CD4-positive, alpha-beta memory T cell (primary cell): ENCODE measurements around the gene TRIM17. TPM values are rescaled to one million over a fixed set of nuclear protein-coding genes. Genes with fewer than 3 reads are reported as not detected.
A peak's percentile ranks its signal among the peaks of the same experiment; 100 is the strongest.

Experiments used
- CTCF ChIA-PET: fragments of 350-600 bp; sonication (Branson Sonifier 250); formaldehyde crosslinking; loops from one replicate; lab custom pipeline; 2021; ENCODE audit warnings: inconsistent platforms; ENCODE audit not compliant: partially characterized antibody; lab: Charles Lee
- POLR2A ChIA-PET: fragments of 350-600 bp; sonication (Branson Sonifier 250); formaldehyde crosslinking; loops from one replicate; lab custom pipeline; 2021; ENCODE audit not compliant: partially characterized antibody; lab: Charles Lee
- DNase-seq, 5 donors: peaks; one replicate each; pipeline versions ENCODE4 v3.0.0 to v3.0.0-alpha.2; 2020 to 2022; ENCODE audit warnings: mixed read lengths in 1 of 5
- H3K27ac ChIP-seq: one replicate; pipeline ENCODE4 v1.7.0; 2013; ENCODE audit warnings: low read depth, low read length
- H3K27me3 ChIP-seq: 2 replicates; pipeline ENCODE4 v1.7.0; 2013; ENCODE audit warnings: mild to moderate bottlenecking, low read length, moderate library complexity; ENCODE audit not compliant: insufficient read depth
- H3K36me3 ChIP-seq: 2 replicates; pipeline ENCODE4 v1.7.0; 2013; ENCODE audit warnings: mild to moderate bottlenecking, low read length, moderate library complexity; ENCODE audit not compliant: insufficient read depth
- H3K4me1 ChIP-seq: 2 replicates; pipeline ENCODE4 v1.7.0; 2013; ENCODE audit warnings: mild to moderate bottlenecking, low read length, moderate library complexity; ENCODE audit not compliant: insufficient read depth
- H3K4me3 ChIP-seq, 2 donors: one replicate each; pipeline ENCODE4 v1.7.0; 2013; ENCODE audit warnings: low read length in 2 of 2, mild to moderate bottlenecking in 1 of 2
- H3K9me3 ChIP-seq, 2 donors: one replicate each; pipeline ENCODE4 v1.7.0; 2013; ENCODE audit warnings: low read length in 2 of 2, control low read depth in 1 of 2; ENCODE audit not compliant: control insufficient read depth in 1 of 2
- H3K27ac Mint-ChIP-seq, 7 donors: one replicate each; pipeline ENCODE4 v1.8.0; 2020 to 2021; ENCODE audit warnings: mixed read lengths in 7 of 7, mild to moderate bottlenecking in 6 of 7, inconsistent platforms in 3 of 7, moderate library complexity in 3 of 7
- H3K27me3 Mint-ChIP-seq, 2 donors: one replicate each; pipeline ENCODE4 v1.8.0; 2020 to 2021; ENCODE audit warnings: mixed read lengths in 2 of 2
- H3K36me3 Mint-ChIP-seq, 2 donors: one replicate each; pipeline ENCODE4 v1.8.0; 2020 to 2021; ENCODE audit warnings: mixed read lengths in 2 of 2, inconsistent platforms in 1 of 2, mild to moderate bottlenecking in 1 of 2
- H3K4me1 Mint-ChIP-seq, 4 donors: one replicate each; pipeline ENCODE4 v1.8.0; 2020 to 2021; ENCODE audit warnings: mixed read lengths in 4 of 4, mild to moderate bottlenecking in 1 of 4
- H3K4me3 Mint-ChIP-seq, 8 donors: one replicate each; pipeline ENCODE4 v1.8.0; 2020 to 2021; ENCODE audit warnings: mixed read lengths in 8 of 8, mild to moderate bottlenecking in 7 of 8, moderate library complexity in 6 of 8, inconsistent platforms in 3 of 8
- H3K9me3 Mint-ChIP-seq, 8 donors: one replicate each; pipeline ENCODE4 v1.8.0; 2020 to 2021; ENCODE audit warnings: mixed read lengths in 8 of 8, mild to moderate bottlenecking in 5 of 8, inconsistent platforms in 3 of 8, moderate library complexity in 1 of 8
- intact Hi-C: fragments of 100-400 bp; cut with micrococcal nuclease; formaldehyde crosslinking; loops from one replicate; pipeline ENCODE4 v1.15.1; 2023
- polyA plus RNA-seq, 2 donors: library from polyadenylated mRNA; unstranded; fragments of 300-500 nt; fragmentation: Illumina TruSeq; gene quantifications; one replicate each; pipeline ENCODE4 v1.2.3, GENCODE V29; 2021
- total RNA-seq, 2 experiments: library from RNA; stranded (reverse); gene quantifications; one replicate each; pipeline ENCODE4 v1.2.3, GENCODE V29; 2021

Gene TRIM17
- total and polyA plus RNA-seq, 4 experiments from 2014 or later = 0.25 to 0.76 (median 0.69) TPM; not detected in 1

DNA sequence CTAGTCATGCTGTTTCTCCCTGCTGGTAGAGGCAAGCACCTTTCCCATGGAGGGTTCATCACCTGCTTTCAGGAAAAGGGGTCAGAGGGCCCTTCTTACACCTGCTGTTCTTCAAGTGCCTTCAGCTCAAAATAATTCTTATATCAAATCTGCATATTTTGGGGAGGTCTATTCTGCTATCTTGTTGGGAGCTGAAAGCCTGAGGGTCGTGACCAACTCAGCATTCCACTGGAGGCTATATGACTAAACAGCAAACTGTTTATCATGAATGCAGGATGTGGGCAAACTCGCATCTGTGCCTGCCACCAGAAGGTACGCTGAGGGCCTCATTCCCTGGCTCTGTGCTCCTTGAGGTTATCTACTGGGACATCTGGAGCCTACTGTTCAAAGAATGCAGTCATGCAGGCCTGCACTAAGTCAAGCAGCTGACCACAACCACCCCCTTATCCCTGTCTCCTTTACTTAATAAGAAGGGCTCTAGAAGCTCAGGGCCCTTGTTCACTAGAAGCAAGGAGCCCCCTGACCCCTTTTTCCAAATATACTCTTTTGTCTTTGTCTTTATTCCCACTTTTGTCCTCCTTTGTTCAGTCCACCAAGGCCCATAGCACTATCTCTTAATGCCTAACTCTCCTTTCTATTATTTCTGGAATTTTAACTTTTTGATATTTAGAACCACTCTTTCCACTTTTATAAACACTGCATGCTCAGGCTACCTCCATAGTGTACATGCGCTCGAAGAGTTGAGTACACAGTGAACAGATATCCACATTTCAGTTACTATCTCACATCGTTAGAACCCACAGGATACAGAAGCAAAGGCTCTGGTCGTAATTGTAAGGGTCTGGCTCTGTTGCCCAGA is 4.5 kb upstream of the TRIM17 start:
- Histone ChIP-seq H3K27me3 (no peaks in the 10 kb centered on the region), H3K27ac (no peak overlapping the region), H3K9me3 (no peaks in the 10 kb centered on the region), H3K36me3 (no peaks in the 10 kb centered on the region), H3K4me1 (peaks cover 10% of the 10 kb centered on the region), H3K4me3 (no peak overlapping the region)
- CTCF ChIA-PET = no interaction called here
- H3K9me3 Mint-ChIP-seq = no peaks in the 10 kb centered on the region
- no peak for DNase-seq
- peaks cover 4 to 13% (median 9%) of the 10 kb centered on the region in 4 donors for H3K4me1 Mint-ChIP-seq
- H3K36me3 Mint-ChIP-seq = peaks cover 0 to 4% of the 10 kb centered on the region in 2 donors
- intact Hi-C loops = no loop called here
- H3K4me3 Mint-ChIP-seq = peak overlapping the region in 1 of 8 donors; percentile 58
- H3K27ac Mint-ChIP-seq = no peak overlapping the region
- POLR2A ChIA-PET = interaction anchor here (0.9 to 1.4 kb wide), 2 partner anchors 15 to 146 kb away, joined by 3 to 4 read pairs; partner anchors contain the start of gene TRIM11
- H3K27me3 Mint-ChIP-seq = peaks cover 2 to 3% of the 10 kb centered on the region in 2 donors

DNA sequence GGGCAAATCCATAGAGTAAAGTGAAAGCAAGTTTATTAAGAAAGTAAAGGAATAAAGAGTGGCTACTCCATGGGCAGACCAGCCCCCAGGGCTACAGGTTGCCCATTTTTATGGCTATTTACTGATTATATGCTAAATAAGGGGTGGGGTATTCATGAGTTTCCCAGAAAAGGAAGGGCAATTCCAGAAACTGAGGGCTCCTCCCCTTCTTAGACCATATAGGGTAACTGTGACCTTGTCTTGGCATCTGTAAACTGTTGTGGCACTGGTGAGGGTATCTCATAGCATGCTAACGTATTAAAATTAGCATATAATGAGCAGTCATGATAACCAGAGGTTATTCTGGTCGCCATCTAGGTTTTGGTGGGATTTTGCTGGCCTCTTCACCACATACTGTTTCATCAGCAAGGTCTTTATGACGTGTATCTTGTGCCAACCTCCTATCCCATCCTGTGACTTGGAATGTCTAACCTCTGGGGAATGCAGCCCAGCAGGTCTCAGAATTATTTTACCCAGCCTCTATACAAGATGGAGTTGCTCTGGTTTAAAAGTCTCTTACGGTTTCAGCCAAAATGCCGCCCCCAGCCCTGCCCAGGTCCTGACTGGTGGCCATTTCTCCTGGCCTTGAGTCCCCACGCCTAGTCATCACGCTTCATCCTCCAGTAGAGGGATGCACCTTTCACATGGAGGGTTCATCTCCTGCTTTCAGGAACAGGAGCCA is 982 bp upstream of the TRIM17 start:
- Mint-ChIP-seq H3K4me1 (peaks cover 12 to 21% (median 18%) of the 10 kb centered on the region in 4 donors), H3K4me3 (peak overlapping the region in 5 of 8 donors; percentile 2 to 87 (median 49)), H3K9me3 (no peaks in the 10 kb centered on the region), H3K27ac (no peak overlapping the region), H3K27me3 (peaks cover 2 to 8% of the 10 kb centered on the region in 2 donors), H3K36me3 (peaks cover 0 to 4% of the 10 kb centered on the region in 2 donors)
- no peak overlapping the region for H3K27ac ChIP-seq
- H3K9me3 ChIP-seq = no peaks in the 10 kb centered on the region
- H3K36me3 ChIP-seq = no peaks in the 10 kb centered on the region
- H3K27me3 ChIP-seq = no peaks in the 10 kb centered on the region
- ChIA-PET POLR2A (no interaction called here), CTCF (no interaction called here)
- intact Hi-C loops = no loop called here
- peaks cover 18% of the 10 kb centered on the region for H3K4me1 ChIP-seq
- DNase-seq = no peak
- H3K4me3 ChIP-seq = no peak overlapping the region

DNA sequence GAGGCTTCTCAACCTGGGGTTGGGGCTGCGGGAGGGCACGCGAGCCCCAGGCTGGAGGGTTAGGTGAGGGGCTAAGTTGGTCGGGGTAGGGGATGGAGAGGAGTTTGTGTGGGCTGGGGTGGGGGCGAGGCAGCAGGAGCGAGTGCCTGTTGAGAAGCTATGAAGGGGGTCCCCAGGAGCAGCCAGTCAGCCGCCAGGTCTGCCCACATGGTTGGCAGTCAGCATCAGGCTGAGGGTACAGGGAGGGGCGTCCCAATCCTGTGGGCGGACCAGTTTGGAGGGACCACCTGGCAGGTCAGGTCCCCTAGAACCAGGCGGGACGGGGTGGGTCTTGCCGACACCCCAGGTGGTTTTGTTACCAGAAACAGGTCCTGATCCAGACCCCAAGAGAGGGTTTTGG is 400 bp upstream of the TRIM17 start:
- Mint-ChIP-seq H3K27ac (no peak overlapping the region), H3K27me3 (peaks cover 2 to 8% of the 10 kb centered on the region in 2 donors), H3K4me1 (peaks cover 12 to 21% (median 18%) of the 10 kb centered on the region in 4 donors), H3K36me3 (peaks cover 0 to 4% of the 10 kb centered on the region in 2 donors), H3K4me3 (peak overlapping the region in 7 of 8 donors; percentile 2 to 87 (median 78)), H3K9me3 (no peaks in the 10 kb centered on the region)
- Histone ChIP-seq H3K27me3 (no peaks in the 10 kb centered on the region), H3K9me3 (no peaks in the 10 kb centered on the region), H3K36me3 (no peaks in the 10 kb centered on the region), H3K4me1 (peaks cover 18% of the 10 kb centered on the region), H3K4me3 (no peak overlapping the region), H3K27ac (no peak overlapping the region)
- intact Hi-C loops = no loop called here
- ChIA-PET POLR2A (no interaction called here), CTCF (no interaction called here)
- DNase-seq = no peak

DNA sequence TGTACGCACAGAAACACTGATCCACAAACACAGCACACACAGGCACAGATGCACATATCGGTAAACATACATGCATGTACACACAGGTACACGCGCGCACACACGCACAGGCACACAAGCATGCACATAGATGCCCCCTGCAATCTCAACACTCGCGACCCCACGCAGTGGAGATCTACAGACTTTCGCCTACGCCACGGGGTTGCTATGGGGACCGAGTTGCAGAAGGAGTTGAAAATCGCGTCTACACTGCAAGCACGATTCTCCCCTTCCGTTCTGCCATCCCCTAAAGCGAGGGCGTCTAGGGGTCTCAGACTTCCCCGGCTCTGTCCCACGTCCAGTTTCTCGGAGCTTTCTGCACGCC is 826 bp downstream of the TRIM17 start:
- no peak overlapping the region for H3K27ac ChIP-seq
- CTCF ChIA-PET = no interaction called here

DNA sequence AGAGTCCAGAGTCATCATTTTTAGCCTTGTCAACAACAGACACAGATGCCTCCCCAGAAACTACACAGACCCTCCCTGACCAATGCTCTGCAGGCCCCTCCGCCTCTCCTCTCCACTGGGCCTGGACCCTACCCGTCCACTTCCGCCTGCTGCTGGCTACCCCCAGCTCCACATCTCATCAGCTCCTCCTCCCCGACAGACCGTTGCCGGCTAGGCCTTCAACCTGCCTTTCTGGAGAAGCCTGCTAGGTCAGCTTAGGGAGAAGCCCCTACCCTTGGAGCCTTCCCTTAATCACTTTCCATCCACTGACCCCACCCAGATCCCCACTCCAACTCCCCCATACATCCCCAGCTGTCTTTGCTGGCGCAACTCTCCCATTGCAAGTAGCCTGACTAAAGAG is 1.4 kb downstream of the TRIM17 start:
- DNase-seq = no peak
- Histone ChIP-seq H3K27me3 (no peaks in the 10 kb centered on the region), H3K4me1 (peaks cover 18% of the 10 kb centered on the region), H3K9me3 (no peaks in the 10 kb centered on the region), H3K4me3 (no peak overlapping the region), H3K36me3 (no peaks in the 10 kb centered on the region), H3K27ac (no peak overlapping the region)
- intact Hi-C loops = no loop called here
- peak overlapping the region in 3 of 7 donors; percentile 30 to 74 (median 36) for H3K27ac Mint-ChIP-seq
- no peaks in the 10 kb centered on the region for H3K36me3 Mint-ChIP-seq
- H3K9me3 Mint-ChIP-seq = no peaks in the 10 kb centered on the region
- peak overlapping the region in 6 of 8 donors; percentile 53 to 81 (median 64) for H3K4me3 Mint-ChIP-seq
- peaks cover 12 to 23% (median 18%) of the 10 kb centered on the region in 4 donors for H3K4me1 Mint-ChIP-seq
- ChIA-PET CTCF (no interaction called here), POLR2A (interaction anchor here (1.0 to 2.1 kb wide), 3 partner anchors 8 to 43 kb away, joined by 8 to 10 read pairs (median 9); partner anchors contain the start of gene TRIM11)
- peaks cover 2 to 8% of the 10 kb centered on the region in 2 donors for H3K27me3 Mint-ChIP-seq

More for the DNA sequence above, 826 bp downstream of the TRIM17 start:
- DNase-seq = peak in 1 of 5 donors; percentile 8
- H3K9me3 Mint-ChIP-seq = no peaks in the 10 kb centered on the region
- H3K9me3 ChIP-seq = no peaks in the 10 kb centered on the region
- no peaks in the 10 kb centered on the region for H3K36me3 Mint-ChIP-seq
- peaks cover 12 to 21% (median 18%) of the 10 kb centered on the region in 4 donors for H3K4me1 Mint-ChIP-seq
- H3K36me3 ChIP-seq = no peaks in the 10 kb centered on the region
- peaks cover 2 to 8% of the 10 kb centered on the region in 2 donors for H3K27me3 Mint-ChIP-seq
- peak overlapping the region in 5 of 7 donors; percentile 7 to 74 (median 36) for H3K27ac Mint-ChIP-seq
- peak overlapping the region in 1 of 2 donors; percentile 24 for H3K4me3 ChIP-seq
- no peaks in the 10 kb centered on the region for H3K27me3 ChIP-seq
- peak overlapping the region; percentile 50 to 81 (median 60) for H3K4me3 Mint-ChIP-seq
- H3K4me1 ChIP-seq = peaks cover 18% of the 10 kb centered on the region
- intact Hi-C loops = no loop called here
- POLR2A ChIA-PET = interaction anchor here (1.0 to 2.1 kb wide), 3 partner anchors 9 to 43 kb away, joined by 8 to 10 read pairs (median 9); partner anchors contain the start of gene TRIM11

DNA sequence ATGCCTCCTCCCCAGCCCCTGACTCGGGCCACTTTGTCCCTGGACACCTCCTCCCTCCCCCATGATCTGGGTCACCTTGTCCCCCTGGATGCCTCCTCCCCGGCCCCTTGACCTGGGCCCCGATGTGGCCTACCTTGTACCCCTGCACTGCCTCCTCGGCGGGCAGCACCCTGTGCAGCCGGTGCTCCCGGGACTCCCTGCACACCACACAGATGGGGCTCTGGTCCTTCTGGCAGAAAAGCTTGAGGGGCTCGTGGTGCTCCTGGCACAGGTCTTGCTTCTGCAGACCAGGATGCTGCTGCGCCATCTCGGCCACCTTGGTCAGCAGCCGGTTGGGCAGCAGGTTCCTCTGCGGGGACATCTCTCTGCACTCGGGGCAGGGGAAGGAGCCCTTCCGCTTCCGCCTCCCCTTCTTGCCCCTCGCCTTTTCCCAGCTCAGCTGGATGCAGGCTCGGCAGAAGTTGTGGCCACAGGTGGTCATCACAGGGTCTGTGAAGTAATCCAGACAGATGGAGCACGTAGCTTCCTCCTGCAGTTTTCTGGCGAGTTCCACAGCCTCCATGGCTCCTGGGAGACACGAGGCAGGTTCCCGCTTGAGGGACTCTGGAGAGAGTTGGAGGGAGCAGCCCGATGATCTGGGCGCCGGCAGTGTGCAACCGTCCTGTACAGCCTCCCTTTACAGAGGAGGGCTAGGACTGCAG is 2.0 kb downstream of the TRIM17 start:
- H3K4me1 ChIP-seq = peaks cover 18% of the 10 kb centered on the region
- Mint-ChIP-seq H3K4me1 (peaks cover 12 to 26% (median 18%) of the 10 kb centered on the region in 4 donors), H3K36me3 (no peaks in the 10 kb centered on the region), H3K4me3 (no peak overlapping the region), H3K9me3 (no peaks in the 10 kb centered on the region), H3K27me3 (peaks cover 2 to 8% of the 10 kb centered on the region in 2 donors), H3K27ac (no peak overlapping the region)
- POLR2A ChIA-PET = interaction anchor here (1.0 to 2.1 kb wide), 3 partner anchors 8 to 44 kb away, joined by 8 to 10 read pairs (median 9); partner anchors contain the start of gene TRIM11
- H3K27me3 ChIP-seq = no peaks in the 10 kb centered on the region
- no peak overlapping the region for H3K4me3 ChIP-seq
- CTCF ChIA-PET = no interaction called here
- no peak for DNase-seq
- no peaks in the 10 kb centered on the region for H3K9me3 ChIP-seq
- H3K36me3 ChIP-seq = no peaks in the 10 kb centered on the region
- intact Hi-C loops = no loop called here
- H3K27ac ChIP-seq = no peak overlapping the region
